ENCODE data around the gene C19orf47.
"Not testable (repeated sequence)": the region's sequence is repeated elsewhere in the genome, so short reads cannot be mapped to it uniquely, and the experiment has no call there.

The C19orf47 gene

GRCh38 chr19:40376286-40376862 is 28.2 kb upstream of the C19orf47 start:
- DNase-seq, result no peak

GRCh38 chr19:40374084-40374483 is 25.9 kb upstream of the C19orf47 start:
- DNase-seq, result no peak

GRCh38 chr19:40371802-40372122 is 23.6 kb upstream of the C19orf47 start:
- no peak for DNase-seq

- no peak for DNase-seq
Measured at GRCh38 chr19:40370997-40371801, 23.0 kb upstream of the C19orf47 start.

GRCh38 chr19:40370253-40370652 is 22.1 kb upstream of the C19orf47 start:
- not testable (repeated sequence) for DNase-seq

- DNase-seq, result no peak
Measured at GRCh38 chr19:40369797-40370196, 21.6 kb upstream of the C19orf47 start.

GRCh38 chr19:40367577-40368434 is 19.6 kb upstream of the C19orf47 start:
- no peak for DNase-seq

- no peak for DNase-seq
Measured at GRCh38 chr19:40366697-40367561, 18.7 kb upstream of the C19orf47 start.

- DNase-seq, result peak; percentile 16 to 57
Measured at GRCh38 chr19:40365613-40366401, 17.6 kb upstream of the C19orf47 start.

- DNase-seq, result no peak
Measured at GRCh38 chr19:40365010-40365409, 16.8 kb upstream of the C19orf47 start.

- DNase-seq, result peak; percentile 66 to 67
Measured at GRCh38 chr19:40363069-40363468, 14.9 kb upstream of the C19orf47 start.

- no peak for DNase-seq
Measured at GRCh38 chr19:40362160-40362559, 14.0 kb upstream of the C19orf47 start.

GRCh38 chr19:40360708-40361241 is 12.6 kb upstream of the C19orf47 start:
- DNase-seq, result peak in 1 of 2 experiments; percentile 23

- no peak for DNase-seq
Measured at GRCh38 chr19:40360020-40360707, 12.0 kb upstream of the C19orf47 start.

GRCh38 chr19:40358773-40359172 is 10.6 kb upstream of the C19orf47 start:
- DNase-seq, result peak; percentile 34 to 40

GRCh38 chr19:40357640-40358039 is 9.4 kb upstream of the C19orf47 start:
- no peak for DNase-seq

GRCh38 chr19:40356681-40357595 is 8.7 kb upstream of the C19orf47 start:
- DNase-seq, result no peak

- DNase-seq, result no peak
Measured at GRCh38 chr19:40355975-40356680, 7.9 kb upstream of the C19orf47 start.

GRCh38 chr19:40348961-40349507 is 837 bp upstream of the C19orf47 start:
- DNase-seq, result peak; percentile 24 to 26

All from AML-193 (cell line).